PC-3 (cell line): Measurements from ENCODE around the gene SERTAD3.
"Not testable (repeated sequence)": the region's sequence is repeated elsewhere in the genome, so short reads cannot be mapped to it uniquely, and the experiment has no call there.

ENCODE experiments used
- CTCF ChIP-seq: fragments of 300-600 bp; sonication (generic); conservative IDR thresholded peaks from 2 replicates; pipeline ENCODE4 v1.5.1; 2017; ENCODE audit warnings: antibody characterized with exemption, low read depth, mild to moderate bottlenecking, low read length
- EZH2 ChIP-seq: fragments of 300-600 bp; sonication (generic); IDR thresholded peaks from one replicate; pipeline ENCODE4 v1.6.1; 2017; ENCODE audit warnings: antibody characterized with exemption, mild to moderate bottlenecking, low read length; ENCODE audit not compliant: unreplicated experiment

DNA sequence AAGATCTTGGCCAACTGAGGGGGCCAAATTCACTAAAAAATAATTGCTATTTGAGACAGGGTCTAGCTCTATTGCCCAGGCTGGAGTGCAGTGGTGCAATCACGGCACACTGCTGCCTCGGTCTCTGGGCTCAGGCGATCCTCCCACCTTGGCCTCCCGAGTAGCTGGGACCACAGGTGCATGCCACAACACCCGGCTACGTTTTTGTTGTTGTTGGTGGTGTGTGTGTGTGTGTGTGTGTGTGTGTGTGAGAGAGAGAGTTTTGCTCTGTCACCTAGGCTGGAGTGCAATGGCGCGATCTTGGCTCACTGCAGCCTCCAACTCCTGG is 35.6 kb downstream of the SERTAD3 start:
- TF ChIP-seq CTCF, EZH2: not testable (repeated sequence)
